HepG2 (cell line): ENCODE results near the gene DCAKD. TPM values are rescaled to one million over a fixed set of nuclear protein-coding genes. Genes with fewer than 3 reads are reported as not detected.
A peak's percentile ranks its signal among the peaks of the same experiment; 100 is the strongest.

ENCODE experiments used
- ATAC-seq: fragments of 200-7000 bp; cut with Tn5 transposase; 3 replicates; pipeline ENCODE4 v1.9.1; 2020; ENCODE audit warnings: mild to moderate bottlenecking, moderate library complexity
- BruUV-seq: library from RNA; stranded (reverse); fragments of 400-500 nt; replicated peaks from 2 replicates; lab custom pipeline; 2021; lab: Mats Ljungman, UMichigan
- CTCF ChIA-PET: fragments of 300-600 bp; formaldehyde crosslinking; extraction: SDS; loops from one replicate; lab custom pipeline; 2021; ENCODE audit warnings: low total read pairs, inconsistent platforms, low intra/inter-chr PET ratio; lab: Yijun Ruan, JAX
- POLR2A ChIA-PET: fragments of 350-600 bp; sonication (Branson Sonifier 250); formaldehyde crosslinking; loops from one replicate; lab custom pipeline; 2020; ENCODE audit warnings: antibody characterized with exemption, inconsistent platforms; lab: Yijun Ruan, JAX
- DNase-seq: peaks from one replicate; pipeline ENCODE4 v3.0.0-alpha.2; 2015; ENCODE audit warnings: low spot score
- FAIRE-seq: peaks from 3 replicates; lab custom pipeline; 2011; peaks lifted over from hg19 to GRCh38; lab: Jason Lieb, UNC
- H2AFZ ChIP-seq: one replicate; pipeline ENCODE4 v1.6.1; 2011; ENCODE audit warnings: low read length, inconsistent platforms
- H3K27ac ChIP-seq: fragments of 300-600 bp; 3 replicates; pipeline ENCODE4 v1.8.0; 2011; ENCODE audit warnings: mixed run types, mild to moderate bottlenecking, mixed read lengths, low read length, inconsistent platforms; ENCODE audit not compliant: insufficient read depth; ENCODE audit errors: extremely low read length
- H3K27me3 ChIP-seq, 2 experiments: fragments of 200-600 bp in 1 of 2; 2 replicates in 1 of 2; 3 replicates in 1 of 2; pipeline versions ENCODE4 v1.6.0 to v1.8.0; 2011; ENCODE audit warnings: low read length in 2 of 2, mild to moderate bottlenecking in 2 of 2, moderate library complexity in 2 of 2, inconsistent platforms in 1 of 2; ENCODE audit not compliant: insufficient read depth in 2 of 2, control insufficient read depth in 1 of 2
- H3K36me3 ChIP-seq, 2 experiments: fragments of 200-600 bp in 1 of 2; replicated peaks in 1 of 2; 2 replicates in 1 of 2; 3 replicates in 1 of 2; pipeline versions ENCODE4 v1.5.1 to v1.8.0; 2011; ENCODE audit warnings: low read length in 2 of 2, inconsistent platforms in 1 of 2; ENCODE audit not compliant: insufficient read depth in 2 of 2, control insufficient read depth in 1 of 2
- H3K4me1 ChIP-seq: 2 replicates; pipeline ENCODE4 v1.5.1; 2012; ENCODE audit warnings: low read length, inconsistent platforms; ENCODE audit not compliant: insufficient read depth
- H3K4me2 ChIP-seq: 2 replicates; pipeline ENCODE4 v1.6.0; 2011; ENCODE audit warnings: low read depth, low read length, inconsistent platforms
- H3K4me3 ChIP-seq, 3 experiments: fragments of 200-600 bp in 1 of 3; sonication (generic), shearing (Covaris generic) in 1 of 3; replicated peaks in 1 of 3; 2 replicates each; pipeline ENCODE4 v1.5.1; 2011 to 2016; ENCODE audit warnings: low read length in 3 of 3, inconsistent platforms in 2 of 3, low read depth in 2 of 3, mild to moderate bottlenecking in 2 of 3, control low read depth in 1 of 3, mixed read lengths in 1 of 3; ENCODE audit not compliant: insufficient read depth in 1 of 3
- H3K79me2 ChIP-seq: one replicate; pipeline ENCODE4 v1.6.1; 2011; ENCODE audit warnings: low read length, inconsistent platforms; ENCODE audit not compliant: insufficient read depth
- H3K9ac ChIP-seq: 2 replicates; pipeline ENCODE4 v1.6.0; 2011; ENCODE audit warnings: mild to moderate bottlenecking, low read depth, low read length, inconsistent platforms; ENCODE audit not compliant: insufficient read depth
- H3K9me3 ChIP-seq: 2 replicates; pipeline ENCODE4 v1.5.1; 2012; ENCODE audit warnings: mild to moderate bottlenecking, low read length
- H4K20me1 ChIP-seq: 2 replicates; pipeline ENCODE4 v1.6.0; 2011; ENCODE audit warnings: inconsistent platforms, mild to moderate bottlenecking, low read length, moderate library complexity; ENCODE audit not compliant: insufficient read depth
- HNRNPH1 ChIP-seq: fragments of 200-400 bp; formaldehyde crosslinking; optimal IDR thresholded peaks from 2 replicates; pipeline ENCODE3; 2017; ENCODE audit warnings: mild to moderate bottlenecking, low read depth, low read length
- HOXA9 ChIP-seq: sonication (generic); formaldehyde crosslinking; IDR thresholded peaks from 2 replicates; pipeline ENCODE4 v1.8.1; 2022; ENCODE audit warnings: missing genetic modification reagents, mild to moderate bottlenecking, moderate library complexity, borderline replicate concordance
- JUND ChIP-seq: sonication (generic); formaldehyde crosslinking; IDR thresholded peaks from 2 replicates; pipeline ENCODE4 v1.8.0; 2022; ENCODE audit warnings: mild to moderate bottlenecking, missing genetic modification reagents
- KDM6A ChIP-seq: IDR thresholded peaks from 2 replicates; pipeline ENCODE4 v1.6.1; 2016; ENCODE audit warnings: low read depth
- PAXIP1 ChIP-seq: sonication (generic); formaldehyde crosslinking; conservative IDR thresholded peaks from 2 replicates; pipeline ENCODE4 v1.4.0; 2020; ENCODE audit warnings: mild to moderate bottlenecking, missing genetic modification reagents, moderate library complexity
- POLR2G ChIP-seq: fragments of 200-400 bp; formaldehyde crosslinking; IDR thresholded peaks from 2 replicates; pipeline ENCODE4 v1.6.1; 2018; ENCODE audit warnings: mild to moderate bottlenecking, low read depth, low read length, moderate library complexity
- RBM22 ChIP-seq: fragments of 200-400 bp; formaldehyde crosslinking; optimal IDR thresholded peaks from 2 replicates; pipeline ENCODE3; 2017; ENCODE audit warnings: mild to moderate bottlenecking, low read length, moderate library complexity
- ZBTB21 ChIP-seq: sonication (generic); formaldehyde crosslinking; IDR thresholded peaks from 2 replicates; pipeline ENCODE4 v1.4.0; 2020; ENCODE audit warnings: missing genetic modification reagents
- ZFYVE20 ChIP-seq: sonication (generic); formaldehyde crosslinking; IDR thresholded peaks from 2 replicates; pipeline ENCODE4 v1.8.0; 2023; ENCODE audit warnings: low read depth, mild to moderate bottlenecking, moderate library complexity, missing genetic modification reagents, borderline replicate concordance
- ZNF326 ChIP-seq: sonication (generic); formaldehyde crosslinking; IDR thresholded peaks from 2 replicates; pipeline ENCODE4 v1.4.0; 2020; ENCODE audit warnings: missing genetic modification reagents, borderline replicate concordance
- ZNF605 ChIP-seq: sonication (generic); formaldehyde crosslinking; IDR thresholded peaks from 2 replicates; pipeline ENCODE4 v1.8.0; 2022; ENCODE audit warnings: mild to moderate bottlenecking, missing genetic modification reagents
- ZXDC ChIP-seq: sonication (generic); formaldehyde crosslinking; IDR thresholded peaks from 2 replicates; pipeline ENCODE4 v1.5.0; 2020; ENCODE audit warnings: mild to moderate bottlenecking, missing genetic modification reagents
- WGBS: methylation state at CpG from one replicate; pipeline ENCODE4 v1.1.6; 2017; ENCODE audit warnings: low lambda C conversion rate; 5-methylcytosine and 5-hydroxymethylcytosine counted together
- in situ Hi-C: cut with HindIII; loops from 2 replicates; pipeline ENCODE4 v1.10.0; 2017; ENCODE audit warnings: low pct_unique_long_range_greater_than_20kb; ENCODE audit not compliant: extremely low pct_ligation_motif_present
- intact Hi-C: fragments of 100-400 bp; cut with micrococcal nuclease; formaldehyde crosslinking; loops from one replicate; pipeline ENCODE4 v1.10.0; 2022; ENCODE audit not compliant: unreplicated experiment
- polyA plus RNA-seq, 8 experiments: library from polyadenylated mRNA; depleted of rRNA in 3 of 8; stranded (reverse) in 7 of 8; unstranded in 1 of 8; fragments of >200 nt; fragmentation: Illumina TruSeq in 4 of 8; extraction: Trizol in 4 of 8; gene quantifications; 2 replicates each; pipeline versions ENCODE4 v1.2.1 to v1.2.3, GENCODE V29; 2011 to 2016; ENCODE audit warnings: low read depth in 4 of 8, missing spikeins in 1 of 8, mixed read lengths in 1 of 8; ENCODE audit not compliant: insufficient read depth in 1 of 8
- total RNA-seq, 5 experiments: library from RNA; depleted of rRNA; stranded (reverse); fragments of >200 nt; fragmentation: Illumina TruSeq; extraction: Trizol; gene quantifications; 2 replicates each; pipeline ENCODE4 v1.2.3, GENCODE V29; 2016; ENCODE audit warnings: low read depth in 1 of 5

DCAKD gene
- total and polyA plus RNA-seq, 2 of the 13 experiments (the other 11 are each of a cell fraction or from before 2014, with no cell fraction given) = 25.9 to 29.2 TPM

- TF ChIP-seq ZXDC (CRISPR knock-in tag) (no peak), HOXA9 (no peak), ZNF326 (no peak), ZNF605 (CRISPR knock-in tag) (no peak)
These were observed 36.5 kb upstream of the DCAKD start (continued) for GRCh38 chr17:45087978-45088377.

- intact Hi-C loops (no loop called here), in situ Hi-C loops (no loop called here)
- Histone ChIP-seq H4K20me1 (no peaks in the 10 kb centered on the region), H3K4me1 (peaks cover 29% of the 10 kb centered on the region), H3K27me3 (no peaks in the 10 kb centered on the region), H3K79me2 (no peaks in the 10 kb centered on the region), H3K9ac (no peak overlapping the region), H3K27ac (peak overlapping the region; percentile 19), H3K4me3 (no peak overlapping the region), H2AFZ (no peak overlapping the region), H3K9me3 (no peaks in the 10 kb centered on the region), H3K4me2 (no peak overlapping the region), H3K36me3 (peaks cover 39 to 81% of the 10 kb centered on the region in 2 experiments)
- CTCF ChIA-PET = no interaction called here
- DNase-seq (no peak), FAIRE-seq (no peak), ATAC-seq (peak; percentile 20; the same call in 1 of the 3 replicates)
- 63% methylated on average over 3 of the region's 3 CpGs for WGBS
- no TSS peak for BruUV-seq
- POLR2A ChIA-PET = interaction anchor here (1.1 to 2.0 kb wide), 2 partner anchors 24 to 27 kb away, joined by 3 to 6 read pairs; partner anchors contain the start of gene NMT1
- TF ChIP-seq JUND (CRISPR knock-in tag) (no peak), KDM6A (no peak), ZFYVE20 (CRISPR knock-in tag) (no peak), PAXIP1 (CRISPR knock-in tag) (0 out of 2 replicates have a peak, but pooled peaks have one; percentile 8), RBM22 (peak; percentile 57), POLR2G (0 out of 2 replicates have a peak, but pooled peaks have one; percentile 21), ZBTB21 (CRISPR knock-in tag) (no peak), HNRNPH1 (no peak)
These were observed 36.1 kb upstream of the DCAKD start for GRCh38 chr17:45087504-45087975.
